C1 segment of cervical spinal cord (tissue), 14 donors: Measurements from ENCODE around the gene USP54.
"Not testable (repeated sequence)": the region's sequence is repeated elsewhere in the genome, so short reads cannot be mapped to it uniquely, and the experiment has no call there.

Source experiments
- DNase-seq, 14 donors: peaks; one replicate each; lab custom pipeline; 2025; lab: John Stamatoyannopoulos, UW

USP54 gene

DNA sequence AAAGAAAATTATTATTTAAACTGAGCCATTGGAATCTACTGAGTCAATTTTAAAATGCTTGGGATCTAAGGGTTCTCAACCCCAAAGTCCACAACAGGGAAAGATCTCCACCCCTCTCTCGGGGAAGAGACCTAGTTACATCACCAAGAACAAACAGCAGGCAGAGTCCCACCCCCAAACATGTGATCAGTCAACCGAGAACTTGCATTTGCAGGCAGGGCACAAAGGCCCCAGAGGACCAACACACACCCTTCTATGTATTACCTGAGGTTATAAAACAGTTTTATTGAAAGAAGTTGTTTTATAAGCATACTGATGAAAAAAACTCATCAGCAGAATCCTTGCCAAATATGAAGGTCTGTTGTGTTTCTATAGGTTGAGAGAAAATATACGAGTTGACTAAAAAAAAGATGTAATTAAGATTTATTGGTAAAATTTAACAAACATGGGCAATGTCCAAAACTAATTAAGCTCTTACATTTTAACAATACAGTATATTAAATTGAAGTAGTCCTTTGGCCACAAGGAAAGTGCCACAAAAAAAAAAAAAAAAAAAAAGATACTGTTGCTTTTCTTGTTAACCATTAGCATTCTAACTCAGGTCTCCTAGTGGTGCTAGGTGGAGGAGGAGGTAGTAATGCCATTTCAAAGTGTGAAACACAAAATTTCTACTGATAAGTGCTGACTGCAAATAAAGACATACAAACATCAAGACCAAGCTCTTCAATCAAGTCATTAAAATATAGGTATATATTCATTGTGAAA lies 975 bp upstream of the USP54 start:
- peak in 11 of 14 donors; percentile 17 to 76 (median 63) for DNase-seq

DNA sequence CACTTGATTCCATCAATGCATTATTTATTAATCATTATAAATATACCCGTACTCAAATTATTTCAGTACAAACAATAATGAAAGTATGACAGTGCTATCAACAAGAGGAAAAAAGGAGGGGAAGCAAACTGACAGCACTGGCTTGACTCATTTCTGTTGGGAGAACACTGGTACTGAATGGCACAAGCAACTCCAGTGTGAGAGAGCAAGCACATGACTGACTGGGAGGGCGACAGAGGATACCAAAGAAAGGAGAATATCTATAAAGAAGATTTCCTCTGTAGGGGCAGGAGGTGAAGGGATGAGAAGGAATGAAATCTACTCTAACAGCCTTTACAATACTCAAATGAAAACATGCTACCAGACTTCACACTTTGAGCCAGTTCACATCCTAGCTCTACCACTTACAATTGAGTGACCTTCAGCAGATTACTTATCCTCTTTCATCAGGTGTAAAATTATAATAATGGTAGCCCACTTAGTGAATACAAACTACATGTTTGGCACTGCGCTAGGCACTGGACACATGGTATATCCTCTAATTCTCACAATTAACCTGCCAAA lies 1.5 kb downstream of the USP54 start:
- peak in 11 of 14 donors; percentile 11 to 64 (median 41) for DNase-seq

DNA sequence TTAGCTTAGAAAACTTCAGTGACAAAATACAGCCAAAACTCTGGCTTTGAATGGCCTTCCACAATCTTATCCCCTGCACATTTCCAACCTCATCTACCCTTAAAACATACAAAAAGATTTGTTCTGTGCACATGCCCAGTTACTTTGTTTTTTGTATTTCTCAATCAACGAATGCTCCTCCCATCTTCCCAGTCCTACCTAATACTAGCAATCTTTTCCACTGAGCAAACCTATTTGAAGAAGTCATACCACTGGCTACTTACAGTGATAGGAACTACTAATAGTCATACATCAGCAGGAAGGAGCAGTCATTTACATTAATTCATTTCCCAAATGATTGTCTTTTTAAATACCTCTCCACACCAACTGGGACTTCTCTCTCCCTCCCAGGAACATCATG lies 2.5 kb downstream of the USP54 start:
- no peak for DNase-seq

DNA sequence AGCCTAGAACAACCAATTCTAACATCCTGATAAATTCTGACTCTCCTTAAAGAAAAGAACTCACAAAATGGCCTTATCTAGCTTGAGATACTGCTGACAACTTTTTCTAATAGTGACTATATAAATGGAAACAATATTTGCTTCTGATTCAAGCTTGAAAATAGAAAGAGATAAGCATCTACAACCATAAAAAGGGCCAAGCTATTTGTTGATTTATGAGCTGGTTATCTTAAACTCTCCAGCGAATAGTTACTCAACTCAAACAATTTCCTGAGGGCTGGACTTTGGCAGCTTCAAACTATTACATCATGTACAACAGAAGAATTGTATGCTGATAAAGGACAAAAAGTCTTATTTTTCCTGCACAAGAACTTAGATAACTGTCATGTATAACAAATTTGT lies 4.6 kb downstream of the USP54 start:
- no peak for DNase-seq

DNA sequence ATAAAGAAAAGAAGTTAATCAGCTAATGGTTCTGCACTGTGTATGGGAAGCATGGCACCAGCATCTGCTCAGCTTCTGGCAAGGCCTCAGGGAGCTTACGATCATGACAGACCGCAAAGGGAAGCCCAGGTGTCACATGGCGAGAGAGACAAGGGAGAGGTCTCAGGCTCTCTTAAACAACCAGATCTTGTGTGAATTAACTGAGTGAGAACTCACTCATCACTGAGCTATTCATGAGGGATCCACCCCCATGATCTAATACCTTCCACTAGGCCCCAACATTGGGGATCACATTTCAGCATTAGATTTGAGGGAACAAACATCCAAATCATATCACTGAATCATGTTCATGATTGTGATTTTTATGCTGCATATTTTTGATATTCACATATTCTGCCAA lies 5.8 kb downstream of the USP54 start:
- no peak for DNase-seq

DNA sequence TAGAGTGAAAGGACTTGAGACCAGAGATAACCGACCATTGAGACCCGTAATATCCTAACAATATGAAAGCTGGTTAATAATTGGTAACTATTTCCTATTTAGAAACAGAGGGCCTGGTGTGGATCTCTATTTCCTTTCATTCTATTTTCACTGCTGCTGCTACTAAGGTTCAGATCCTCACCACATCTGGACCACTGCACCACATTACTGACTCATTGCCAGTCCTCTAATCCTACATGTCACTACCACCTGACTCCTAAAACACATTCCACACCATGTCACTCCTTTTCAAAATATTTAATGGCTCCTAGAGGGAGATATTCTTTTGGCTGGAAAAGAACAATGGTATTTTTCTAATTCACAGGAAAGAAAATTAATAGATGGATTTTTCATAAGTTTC lies 6.4 kb downstream of the USP54 start:
- no peak for DNase-seq

DNA sequence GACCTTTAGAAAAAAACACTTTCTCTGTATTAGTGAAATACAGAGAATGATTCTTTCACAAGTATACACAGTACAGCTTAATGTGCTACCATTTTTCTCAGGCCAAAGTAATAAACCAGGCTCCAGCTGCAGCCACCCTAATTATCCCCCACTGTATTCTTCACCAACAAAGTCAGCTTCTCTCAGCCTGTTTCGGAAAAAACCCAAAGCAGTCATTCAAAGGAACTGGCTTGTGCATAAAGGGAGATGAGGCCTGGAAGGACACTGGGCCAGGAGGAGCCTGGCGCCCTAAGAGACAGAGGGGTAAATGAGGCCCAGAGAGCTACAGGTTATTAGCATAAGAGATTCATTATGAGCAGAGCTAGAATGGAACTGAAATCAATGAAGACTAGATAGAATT lies 9.2 kb downstream of the USP54 start:
- peak in 10 of 14 donors; percentile 4 to 44 (median 29) for DNase-seq

DNA sequence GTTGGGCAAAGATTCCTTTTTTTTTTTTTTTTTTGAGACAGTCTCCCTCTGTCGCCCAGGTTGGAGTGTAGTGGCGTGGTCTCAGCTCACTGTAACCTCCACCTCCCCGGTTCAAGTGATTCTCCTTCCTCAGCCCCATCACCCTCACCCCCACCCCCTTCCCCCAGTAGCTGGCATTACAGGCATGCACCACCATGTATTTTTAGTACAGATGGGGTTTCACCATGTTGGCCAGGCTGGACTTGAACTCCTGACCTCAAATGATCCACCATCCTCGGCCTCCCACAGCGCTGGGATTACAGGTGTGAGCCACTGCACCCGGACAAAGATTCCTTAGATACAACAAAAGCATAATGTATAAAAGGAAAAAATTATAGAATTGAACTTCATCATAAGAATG lies 12.2 kb downstream of the USP54 start:
- not testable (repeated sequence) for DNase-seq

DNA sequence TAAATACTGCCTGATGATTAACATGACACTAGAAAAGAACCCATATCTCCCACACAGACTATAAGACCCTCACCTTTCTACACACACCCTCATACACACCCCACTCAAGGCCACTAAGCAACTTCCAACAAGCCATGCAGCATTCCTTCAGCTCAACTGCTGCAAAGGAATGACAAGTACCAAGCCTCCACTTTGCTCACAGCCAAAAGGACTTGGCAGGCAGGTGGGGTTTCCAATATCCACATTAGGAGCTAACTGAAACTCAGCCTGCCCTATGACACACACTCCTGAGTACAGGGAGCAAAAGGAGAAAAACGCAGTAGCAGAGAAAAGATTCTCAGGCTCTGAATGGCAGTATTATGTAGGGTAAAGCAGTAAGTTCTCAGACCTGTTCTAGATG lies 13.4 kb downstream of the USP54 start:
- DNase-seq, result peak in 7 of 14 donors; percentile 16 to 53 (median 33)

DNA sequence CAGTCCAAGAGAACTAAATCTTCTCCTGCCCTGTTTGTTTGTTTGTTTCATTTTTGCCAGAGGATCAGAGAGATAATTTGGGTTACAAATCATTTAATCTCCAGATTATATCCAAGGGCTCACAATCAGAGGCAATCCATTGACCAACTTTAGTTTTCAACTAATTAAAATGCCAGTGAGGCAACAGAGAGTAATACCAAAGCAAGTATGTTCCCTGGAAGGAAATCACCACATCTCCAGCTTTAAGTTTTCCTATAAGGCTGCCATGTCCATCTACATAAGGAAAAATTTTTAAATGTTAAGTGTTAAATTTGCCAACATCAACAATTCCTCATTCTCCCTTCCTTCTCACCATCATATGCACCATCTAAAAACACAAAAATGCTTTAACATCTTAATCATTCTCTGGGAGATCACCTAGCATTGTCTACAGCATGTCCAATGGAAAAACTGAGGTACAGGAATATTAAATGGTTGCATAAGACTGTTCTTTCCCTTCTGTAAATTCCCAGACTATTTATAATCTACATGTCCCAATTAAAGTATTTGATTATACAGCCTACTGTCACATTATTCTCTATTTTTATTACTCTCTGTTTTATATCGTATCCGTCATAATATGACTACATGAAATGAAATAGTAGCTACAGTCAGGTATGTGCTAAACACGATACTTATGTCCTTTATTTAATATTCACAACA lies 14.1 kb downstream of the USP54 start:
- no peak for DNase-seq

DNA sequence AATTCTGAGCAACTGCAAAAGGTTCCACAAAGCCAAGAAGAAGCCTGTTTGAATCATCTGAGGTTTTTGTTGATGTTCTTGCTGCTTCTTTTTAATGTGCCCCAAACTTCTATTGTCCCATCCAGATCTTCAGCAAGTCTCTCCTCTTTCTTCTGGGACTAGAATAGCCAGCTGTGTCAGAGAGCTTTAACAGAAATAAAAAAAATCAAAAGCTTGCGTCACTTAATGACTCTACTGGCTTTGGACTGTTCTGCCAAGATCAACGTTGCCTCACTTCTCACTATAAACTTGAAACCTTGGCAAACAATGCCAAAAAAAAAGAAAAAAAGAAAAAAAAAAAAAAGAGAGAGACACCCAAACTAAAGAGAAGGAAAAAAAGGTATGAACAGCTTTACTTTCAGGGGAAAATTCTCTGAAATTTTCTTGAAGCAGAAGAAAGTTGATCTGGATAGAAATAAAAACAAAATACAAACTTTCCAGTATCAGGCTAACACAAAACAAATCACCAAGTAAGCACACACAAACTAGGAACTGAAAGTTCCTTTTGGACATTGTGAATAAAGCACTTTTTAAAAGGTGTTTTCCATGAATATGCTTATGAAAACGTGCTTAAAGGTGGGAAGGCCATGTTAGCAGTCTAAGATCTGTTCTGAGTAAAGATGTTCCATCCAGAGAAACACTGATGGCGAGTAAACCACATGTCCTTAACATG lies 14.8 kb downstream of the USP54 start:
- DNase-seq, result no peak

DNA sequence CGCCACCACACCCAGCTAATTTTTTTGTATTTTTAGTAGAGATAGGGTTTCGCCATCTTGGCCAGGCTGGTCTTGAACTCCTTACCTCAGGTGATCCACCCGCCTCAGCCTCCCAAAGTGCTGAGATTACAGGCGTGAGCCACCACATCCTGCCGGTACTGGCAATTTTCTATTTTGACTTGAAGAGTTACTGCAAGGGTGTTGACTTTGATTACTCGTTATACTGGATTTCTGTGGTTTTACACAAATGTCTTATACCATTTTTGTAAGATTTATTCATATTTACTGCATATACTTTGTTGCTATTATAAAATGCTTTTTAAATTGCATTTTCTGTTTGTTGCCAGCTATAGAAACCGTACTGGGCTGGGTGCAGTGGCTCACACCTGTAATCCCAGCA lies 24.1 kb downstream of the USP54 start:
- not testable (repeated sequence) for DNase-seq

DNA sequence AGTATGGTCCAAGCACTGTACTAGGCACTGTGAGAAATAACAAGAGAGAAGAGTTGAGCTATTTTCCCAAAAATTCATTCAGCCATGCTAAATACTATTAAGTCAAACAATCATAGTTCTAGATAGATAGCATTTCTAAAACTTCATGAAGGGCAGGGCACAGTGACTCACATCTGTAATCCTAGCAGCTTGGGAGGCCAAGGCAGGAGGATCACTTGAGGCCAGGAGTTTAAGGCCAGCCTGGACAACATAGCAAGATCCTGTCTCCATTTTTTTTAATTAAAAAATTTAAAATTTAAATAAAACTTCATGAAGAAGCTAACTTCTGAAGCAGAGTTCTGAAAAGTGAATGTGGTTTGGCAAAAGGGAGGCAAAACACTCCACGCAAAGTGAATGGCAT lies 29.9 kb downstream of the USP54 start:
- DNase-seq, result no peak

DNA sequence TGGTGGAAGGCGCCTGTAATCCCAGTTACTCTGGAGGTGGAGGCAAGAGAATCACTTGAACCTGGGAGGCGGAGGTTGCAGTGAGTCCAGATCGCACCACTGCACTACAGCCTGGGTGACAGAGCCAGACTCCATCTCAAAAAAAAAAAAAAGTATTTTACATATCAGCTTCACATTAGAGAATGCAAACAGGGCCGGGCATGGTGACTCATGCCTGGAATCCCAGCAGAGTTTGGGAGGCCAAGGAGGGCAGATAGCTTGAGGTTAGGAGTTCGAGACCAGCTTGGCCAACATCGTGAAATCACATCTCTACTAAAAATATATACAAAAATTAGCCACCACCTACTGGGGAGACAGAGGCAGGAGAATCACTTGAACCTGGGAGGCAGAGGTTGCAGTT lies 31.6 kb downstream of the USP54 start:
- DNase-seq, result no peak

DNA sequence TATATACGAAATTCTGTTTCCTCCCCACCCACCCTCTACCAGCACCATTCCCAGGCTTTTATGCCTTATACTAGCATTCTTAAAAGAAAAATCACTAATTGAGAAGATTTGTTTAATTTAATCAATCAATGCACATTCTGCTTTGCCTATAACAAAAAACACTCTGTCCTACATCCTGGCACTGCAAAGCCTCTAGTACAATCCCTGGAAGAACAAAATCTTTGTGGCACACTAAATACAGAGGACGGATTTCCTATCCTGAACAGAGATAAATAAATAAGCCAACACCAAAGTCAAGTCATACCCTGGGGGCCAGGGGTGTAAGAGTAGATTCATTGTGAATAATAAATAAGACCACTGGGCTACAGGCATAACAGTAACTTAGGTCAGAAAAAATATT lies 34.3 kb downstream of the USP54 start:
- no peak for DNase-seq

DNA sequence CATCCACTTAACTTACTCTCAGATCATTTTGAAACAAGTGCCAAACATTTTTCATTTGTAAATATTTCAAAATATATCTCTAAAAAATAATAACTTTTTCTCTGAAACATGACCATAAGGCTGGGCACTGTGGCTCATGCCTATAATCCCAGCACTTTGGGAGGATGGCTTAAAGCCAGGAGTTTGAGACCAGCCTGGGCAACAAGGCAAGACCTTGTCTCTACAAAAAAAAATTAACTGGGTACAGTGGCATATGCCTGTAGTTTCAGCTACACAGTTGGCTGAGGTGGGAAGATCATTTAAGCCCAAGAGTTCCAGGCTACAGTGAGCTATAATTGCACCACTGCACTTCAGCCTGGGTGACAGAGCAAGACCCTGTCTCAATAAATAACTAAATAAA lies 36.4 kb downstream of the USP54 start:
- peak in 2 of 14 donors; percentile 3 to 62 for DNase-seq

DNA sequence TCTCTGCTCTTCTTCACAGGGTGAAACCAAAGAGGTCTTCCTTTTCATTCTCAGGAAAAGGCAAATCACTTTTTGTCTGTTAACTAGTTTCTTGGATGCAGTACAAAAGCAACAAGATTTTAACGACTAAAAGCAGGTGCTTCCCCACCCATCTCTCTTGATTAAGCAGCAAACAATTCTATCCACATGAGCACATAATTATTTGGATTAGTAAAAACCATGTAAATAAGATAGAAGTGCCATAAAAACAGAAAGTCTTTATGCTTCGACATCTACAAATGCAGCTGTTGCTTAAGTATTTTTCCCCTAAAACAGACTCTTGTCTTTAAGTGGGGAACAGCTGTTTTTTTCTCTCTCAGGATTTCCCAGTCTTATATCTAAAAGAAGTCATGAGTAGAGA lies 37.4 kb downstream of the USP54 start:
- no peak for DNase-seq

DNA sequence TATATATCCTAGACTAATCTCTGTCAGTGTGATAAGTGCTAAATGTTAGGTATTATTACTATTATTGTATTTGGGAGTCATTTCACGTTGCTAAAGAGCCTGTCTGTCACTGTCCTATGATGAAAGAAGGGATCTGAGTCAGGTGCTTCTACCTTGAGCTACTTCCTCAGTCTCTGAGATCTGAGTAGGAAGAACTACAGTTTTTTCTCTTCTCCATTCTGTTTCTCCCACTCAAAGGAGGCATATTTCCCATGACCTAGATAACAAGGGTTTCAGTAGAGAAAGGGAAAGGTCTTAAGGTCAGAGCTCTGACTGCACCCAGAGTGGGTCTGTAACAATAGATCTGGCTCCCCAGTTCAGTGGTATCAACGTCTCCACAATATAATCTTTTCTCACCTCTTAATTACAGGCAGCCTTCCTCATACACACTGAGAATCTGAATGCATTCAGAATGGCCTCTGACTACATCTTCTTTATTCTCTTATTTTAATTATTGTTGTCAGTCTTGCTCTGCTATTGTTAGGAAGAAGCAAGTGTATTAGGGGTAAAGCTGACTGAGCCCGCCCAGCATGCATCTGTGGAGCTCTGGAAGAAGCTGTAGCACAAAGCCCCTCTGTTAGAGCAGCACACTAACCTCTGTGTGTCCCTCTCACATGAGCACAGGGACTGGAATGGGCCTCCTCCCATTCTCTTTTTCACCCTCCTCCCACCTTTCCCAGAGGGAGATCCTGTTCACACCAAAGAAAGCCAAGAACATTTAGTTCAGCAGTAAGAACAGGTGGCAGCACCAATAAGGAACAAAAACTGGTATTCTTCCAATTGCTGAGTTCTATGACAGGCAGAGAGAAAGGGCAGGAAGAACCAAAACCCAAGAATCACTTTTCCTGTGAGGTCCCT lies 38.1 kb downstream of the USP54 start:
- DNase-seq, result peak in 13 of 14 donors; percentile 13 to 85 (median 73)

DNA sequence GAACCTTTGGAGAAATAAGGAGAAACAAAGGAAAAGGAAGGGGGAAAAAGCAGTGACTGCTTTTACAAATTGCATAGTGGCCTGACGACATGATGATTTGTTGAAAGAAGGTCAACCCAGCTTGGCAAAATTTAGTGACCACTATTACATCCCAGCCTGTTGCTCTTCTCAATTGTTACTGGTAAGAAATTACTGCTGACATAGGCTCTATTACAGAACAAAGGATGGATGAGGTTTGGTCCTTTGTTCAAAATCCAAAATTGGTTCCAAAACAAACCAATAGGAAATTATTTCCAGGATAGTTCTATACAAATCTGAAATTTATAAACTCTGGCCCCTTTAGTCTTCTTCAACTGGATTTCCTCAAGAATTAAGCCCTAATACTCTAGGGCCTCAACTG lies 39.6 kb downstream of the USP54 start:
- DNase-seq, result no peak

DNA sequence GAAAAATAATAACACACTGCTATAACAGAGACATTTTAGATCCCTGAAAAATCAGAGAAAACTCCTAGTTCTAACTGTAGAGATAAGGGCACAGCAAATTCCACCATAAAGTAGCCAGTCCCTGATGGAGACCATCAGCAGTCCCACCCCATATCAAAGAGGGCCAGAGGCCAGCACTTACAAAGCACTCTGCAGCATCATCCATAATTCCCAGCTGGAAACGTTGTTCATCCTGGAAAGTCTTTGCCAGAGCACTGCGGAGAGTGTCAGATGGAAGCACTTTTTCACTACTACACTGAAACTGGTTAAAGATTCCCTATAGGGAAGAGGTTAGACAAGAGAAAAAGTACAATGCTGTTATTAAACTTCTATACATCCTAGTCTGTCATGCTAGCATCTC lies 45.8 kb downstream of the USP54 start:
- DNase-seq, result no peak

DNA sequence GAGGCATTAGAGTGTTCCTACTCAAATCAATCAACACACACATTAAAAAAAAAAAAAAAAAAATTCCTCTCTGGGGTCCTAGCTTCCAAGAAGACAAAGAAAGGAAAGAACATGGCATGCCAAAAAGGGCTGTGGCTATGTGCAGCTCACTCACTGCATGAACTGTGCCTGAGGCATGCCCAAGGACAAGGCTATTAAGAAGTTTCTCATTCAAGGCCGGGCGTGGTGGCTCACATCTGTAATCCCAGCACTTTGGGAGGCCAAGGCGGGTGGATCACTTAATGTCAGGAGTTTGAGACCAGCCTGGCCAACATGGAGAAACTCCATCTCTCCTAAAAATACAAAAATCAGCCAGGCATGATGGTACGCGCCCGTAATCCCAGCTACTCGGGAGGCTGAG lies 53.4 kb downstream of the USP54 start:
- no peak for DNase-seq
